NB4 (cell line): ENCODE data around the gene CCDC178.

Source experiments
- POLR2A ChIP-seq: IDR thresholded peaks from 2 replicates; pipeline ENCODE4 v1.6.1; 2011; ENCODE audit warnings: mild to moderate bottlenecking; ENCODE audit not compliant: insufficient read length; ENCODE audit errors: extremely low read depth
- TF ChIP-seq, protein P1 (sequence below): IDR thresholded peaks from one replicate; pipeline ENCODE4 v1.5.1; 2012; ENCODE audit warnings: low read depth, low read length

DNA sequence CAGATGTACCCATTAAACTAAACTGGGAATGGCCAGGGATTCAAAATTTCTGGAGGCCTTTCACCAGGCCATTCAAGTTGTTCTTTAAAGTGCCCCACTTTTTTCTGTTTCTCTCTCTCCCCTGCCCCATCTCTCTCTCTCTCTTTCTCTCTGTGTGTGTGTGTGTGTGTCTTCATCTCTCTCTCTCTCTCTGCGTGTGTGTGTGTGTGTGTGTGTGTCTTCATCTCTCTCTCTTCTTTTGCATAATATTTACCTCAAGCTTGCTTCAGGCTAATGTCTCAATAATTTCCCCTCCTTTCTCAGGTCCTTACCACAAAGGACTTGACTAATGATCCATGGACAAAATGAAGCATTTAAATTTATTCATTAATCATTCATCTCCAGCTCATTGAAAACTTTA lies 503.5 kb downstream of the CCDC178 start:
- TF ChIP-seq, protein P1, sequence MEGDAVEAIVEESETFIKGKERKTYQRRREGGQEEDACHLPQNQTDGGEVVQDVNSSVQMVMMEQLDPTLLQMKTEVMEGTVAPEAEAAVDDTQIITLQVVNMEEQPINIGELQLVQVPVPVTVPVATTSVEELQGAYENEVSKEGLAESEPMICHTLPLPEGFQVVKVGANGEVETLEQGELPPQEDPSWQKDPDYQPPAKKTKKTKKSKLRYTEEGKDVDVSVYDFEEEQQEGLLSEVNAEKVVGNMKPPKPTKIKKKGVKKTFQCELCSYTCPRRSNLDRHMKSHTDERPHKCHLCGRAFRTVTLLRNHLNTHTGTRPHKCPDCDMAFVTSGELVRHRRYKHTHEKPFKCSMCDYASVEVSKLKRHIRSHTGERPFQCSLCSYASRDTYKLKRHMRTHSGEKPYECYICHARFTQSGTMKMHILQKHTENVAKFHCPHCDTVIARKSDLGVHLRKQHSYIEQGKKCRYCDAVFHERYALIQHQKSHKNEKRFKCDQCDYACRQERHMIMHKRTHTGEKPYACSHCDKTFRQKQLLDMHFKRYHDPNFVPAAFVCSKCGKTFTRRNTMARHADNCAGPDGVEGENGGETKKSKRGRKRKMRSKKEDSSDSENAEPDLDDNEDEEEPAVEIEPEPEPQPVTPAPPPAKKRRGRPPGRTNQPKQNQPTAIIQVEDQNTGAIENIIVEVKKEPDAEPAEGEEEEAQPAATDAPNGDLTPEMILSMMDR, result no peak
- no peak for TF ChIP-seq POLR2A
